Cardiac muscle cell (in vitro differentiated cells and primary cell): ENCODE results near the gene ROR2. TPM values are rescaled to one million over a fixed set of nuclear protein-coding genes. Genes with fewer than 3 reads are reported as not detected.
"Not testable (repeated sequence)": the region's sequence is repeated elsewhere in the genome, so short reads cannot be mapped to it uniquely, and the experiment has no call there.

Source experiments
- DNase-seq, 2 donors: peaks; one replicate each; pipeline versions ENCODE4 v3.0.0 to v3.0.0-alpha.2; 2010 to 2017; ENCODE audit warnings: low read depth in 1 of 2, low spot score in 1 of 2
- H3K27ac ChIP-seq: fragments of 200-600 bp; sonication (generic); 2 replicates; pipeline ENCODE4 v1.5.1; 2016
- H3K27me3 ChIP-seq: fragments of 200-600 bp; sonication (generic); 2 replicates; pipeline ENCODE4 v1.6.0; 2016; ENCODE audit warnings: control low read depth
- H3K36me3 ChIP-seq: fragments of 200-600 bp; sonication (generic); 2 replicates; pipeline ENCODE4 v1.5.1; 2016; ENCODE audit warnings: control low read depth
- H3K4me1 ChIP-seq: fragments of 200-600 bp; sonication (generic); 2 replicates; pipeline ENCODE4 v1.8.1; 2017; ENCODE audit warnings: low read depth, mild to moderate bottlenecking, mixed run types
- H3K4me3 ChIP-seq: fragments of 200-600 bp; sonication (generic); 2 replicates; pipeline ENCODE4 v1.5.1; 2016; ENCODE audit warnings: mild to moderate bottlenecking
- H3K9me3 ChIP-seq: fragments of 200-600 bp; sonication (generic); 2 replicates; pipeline ENCODE4 v1.5.1; 2017; ENCODE audit warnings: low read depth, mild to moderate bottlenecking, control low read depth
- CTCF ChIP-seq: IDR thresholded peaks from 2 replicates; pipeline ENCODE4 v1.5.1; 2012; ENCODE audit warnings: low read depth, mild to moderate bottlenecking, low read length
- polyA plus RNA-seq: library from polyadenylated mRNA; unstranded; fragments of >200 nt; fragmentation: Nextera tagmentation; extraction: Ambion mirVana; gene quantifications from 2 replicates; pipeline ENCODE4 v1.2.1, GENCODE V29; 2016
- total RNA-seq: library from RNA; depleted of rRNA; stranded (reverse); fragments of >200 nt; gene quantifications from 2 replicates; pipeline ENCODE4 v1.2.3, GENCODE V29; 2016

The ROR2 gene
- total and polyA plus RNA-seq, 2 experiments from 2014 or later: 21.5 to 38.6 TPM

- Histone ChIP-seq H3K27me3 (no peaks in the 10 kb centered on the region), H3K4me1 (no peaks in the 10 kb centered on the region), H3K4me3 (no peak overlapping the region), H3K27ac (no peak overlapping the region), H3K9me3 (no peaks in the 10 kb centered on the region), H3K36me3 (no peaks in the 10 kb centered on the region)
- no peak for DNase-seq
- no peak for TF ChIP-seq CTCF
Measured at GRCh38 chr9:91629718-91630117, 320.3 kb downstream of the ROR2 start.

- H3K9me3 ChIP-seq: no peaks in the 10 kb centered on the region
- TF ChIP-seq CTCF: no peak
- no peaks in the 10 kb centered on the region for H3K36me3 ChIP-seq
- no peaks in the 10 kb centered on the region for H3K4me1 ChIP-seq
- no peak overlapping the region for H3K27ac ChIP-seq
- H3K4me3 ChIP-seq: no peak overlapping the region
- DNase-seq: no peak
- no peaks in the 10 kb centered on the region for H3K27me3 ChIP-seq
Measured at GRCh38 chr9:91628892-91629291, 321.1 kb downstream of the ROR2 start.

GRCh38 chr9:91625331-91625730 is 324.7 kb downstream of the ROR2 start:
- H3K9me3 ChIP-seq: no peaks in the 10 kb centered on the region
- no peaks in the 10 kb centered on the region for H3K36me3 ChIP-seq
- no peak for TF ChIP-seq CTCF
- H3K4me3 ChIP-seq: no peak overlapping the region
- DNase-seq: no peak
- H3K4me1 ChIP-seq: no peaks in the 10 kb centered on the region
- no peak overlapping the region for H3K27ac ChIP-seq
- no peaks in the 10 kb centered on the region for H3K27me3 ChIP-seq

- Histone ChIP-seq H3K9me3 (no peaks in the 10 kb centered on the region), H3K27ac (no peak overlapping the region), H3K4me1 (no peaks in the 10 kb centered on the region), H3K27me3 (no peaks in the 10 kb centered on the region), H3K4me3 (no peak overlapping the region), H3K36me3 (no peaks in the 10 kb centered on the region)
- TF ChIP-seq CTCF: no peak
- DNase-seq: peak in 1 of 2 donors; percentile 3
Measured at GRCh38 chr9:91623004-91623403, 327.0 kb downstream of the ROR2 start.

GRCh38 chr9:91622121-91622520 is 327.9 kb downstream of the ROR2 start:
- H3K9me3 ChIP-seq, H3K4me1 ChIP-seq, H3K4me3 ChIP-seq, H3K27me3 ChIP-seq, H3K36me3 ChIP-seq, DNase-seq, H3K27ac ChIP-seq: not testable (repeated sequence)

GRCh38 chr9:91614044-91614443 is 336.0 kb downstream of the ROR2 start:
- not testable (repeated sequence) for H3K36me3 ChIP-seq, H3K27me3 ChIP-seq, H3K4me3 ChIP-seq, H3K27ac ChIP-seq, H3K9me3 ChIP-seq, H3K4me1 ChIP-seq, DNase-seq

- Histone ChIP-seq H3K4me1 (no peaks in the 10 kb centered on the region), H3K27me3 (no peaks in the 10 kb centered on the region), H3K4me3 (no peak overlapping the region), H3K9me3 (no peaks in the 10 kb centered on the region), H3K27ac (no peak overlapping the region), H3K36me3 (no peaks in the 10 kb centered on the region)
- no peak for DNase-seq
- no peak for TF ChIP-seq CTCF
Measured at GRCh38 chr9:91611582-91611981, 338.4 kb downstream of the ROR2 start.
